COLO668 (cell line): ENCODE data around the gene KLKB1.
"Not testable (repeated sequence)": the region's sequence is repeated elsewhere in the genome, so short reads cannot be mapped to it uniquely, and the experiment has no call there.

Experiments
- DNase-seq: peaks from one replicate; lab custom pipeline; 2025; ENCODE audit not compliant: unreplicated experiment; lab: John Stamatoyannopoulos, UW

Gene KLKB1

DNA sequence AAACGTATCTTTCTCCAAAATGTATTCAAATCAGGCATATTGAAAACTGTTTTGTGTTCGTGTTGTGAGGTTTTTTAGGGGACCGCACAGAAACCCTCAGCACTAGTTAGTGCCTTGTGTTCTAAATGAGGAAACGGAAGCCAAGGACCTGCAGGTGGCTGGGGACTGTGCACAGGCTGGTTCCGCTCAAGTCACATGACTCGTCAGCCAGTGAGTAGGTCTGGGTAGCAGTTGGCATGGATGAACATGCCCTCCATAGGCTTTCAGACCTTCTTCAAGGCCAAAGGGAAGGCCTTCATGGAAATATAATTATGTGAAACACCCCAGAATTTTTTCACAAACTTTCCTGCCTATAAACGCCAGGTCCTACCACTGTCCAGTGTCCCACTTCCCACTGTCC is 37.4 kb downstream of the KLKB1 start:
- no peak for DNase-seq

DNA sequence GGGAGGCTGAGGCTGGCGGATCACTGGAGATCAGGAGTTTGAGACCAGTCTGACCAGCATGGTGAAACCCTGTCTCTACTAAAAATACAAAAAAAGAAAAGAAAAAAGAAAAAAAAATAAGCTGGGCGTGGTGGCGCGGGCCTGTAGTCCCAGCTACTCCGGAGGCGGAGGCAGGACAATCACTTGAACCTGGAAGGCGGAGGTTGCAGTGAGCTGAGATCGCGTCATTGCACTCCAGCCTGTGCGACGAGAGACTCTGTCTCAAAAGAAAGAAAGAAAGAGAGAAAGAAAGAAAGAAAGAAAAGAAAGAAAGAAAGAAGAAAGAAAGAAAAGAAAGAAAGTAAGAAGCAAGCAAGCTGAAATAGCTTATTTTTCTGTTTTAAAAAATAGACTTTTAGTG is 37.9 kb downstream of the KLKB1 start:
- DNase-seq = not testable (repeated sequence)

DNA sequence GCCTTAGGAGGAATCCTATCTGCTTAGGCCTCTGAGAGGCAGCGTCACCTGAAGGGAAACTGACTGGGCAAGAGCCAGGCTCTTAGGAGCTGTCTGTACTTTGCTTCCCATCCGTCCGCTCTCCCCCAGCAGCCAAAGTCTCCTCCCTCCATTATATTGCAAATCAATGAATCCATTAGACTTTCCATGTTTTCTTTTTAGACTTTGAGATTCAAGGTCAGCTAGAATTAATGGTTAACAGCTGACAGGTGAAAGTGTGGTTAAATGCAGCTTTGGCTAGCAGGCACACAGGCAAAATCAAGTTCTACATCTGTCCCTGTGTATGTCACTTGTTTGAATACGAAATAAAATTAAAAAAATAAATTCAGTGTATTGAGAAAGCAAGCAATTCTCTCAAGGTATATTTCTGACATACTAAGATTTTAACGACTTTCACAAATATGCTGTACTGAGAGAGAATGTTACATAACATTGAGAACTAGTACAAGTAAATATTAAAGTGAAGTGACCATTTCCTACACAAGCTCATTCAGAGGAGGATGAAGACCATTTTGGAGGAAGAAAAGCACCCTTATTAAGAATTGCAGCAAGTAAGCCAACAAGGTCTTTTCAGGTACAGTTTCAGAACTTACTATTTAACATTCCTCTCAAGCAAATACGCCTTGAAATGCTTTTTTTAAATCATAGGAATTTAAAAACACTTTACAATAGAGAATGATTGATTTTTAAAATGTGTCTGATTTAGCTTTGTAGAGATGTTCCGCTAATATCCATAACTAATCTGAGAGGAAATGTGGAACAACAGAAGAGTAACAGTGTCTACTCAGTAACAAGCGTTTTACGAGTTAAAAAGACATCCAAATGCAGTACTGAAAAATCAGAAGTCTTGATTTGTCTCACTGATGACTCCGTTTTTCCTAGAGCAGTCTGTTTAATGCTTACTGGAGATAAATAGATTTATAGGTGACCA is 38.7 kb downstream of the KLKB1 start, which contains the start of gene F11:
F11 (plus strand) TSS at position 507 of the 970 bp plus-strand sequence. CDS start 948 bp downstream, outside the sequence.
- DNase-seq = no peak

DNA sequence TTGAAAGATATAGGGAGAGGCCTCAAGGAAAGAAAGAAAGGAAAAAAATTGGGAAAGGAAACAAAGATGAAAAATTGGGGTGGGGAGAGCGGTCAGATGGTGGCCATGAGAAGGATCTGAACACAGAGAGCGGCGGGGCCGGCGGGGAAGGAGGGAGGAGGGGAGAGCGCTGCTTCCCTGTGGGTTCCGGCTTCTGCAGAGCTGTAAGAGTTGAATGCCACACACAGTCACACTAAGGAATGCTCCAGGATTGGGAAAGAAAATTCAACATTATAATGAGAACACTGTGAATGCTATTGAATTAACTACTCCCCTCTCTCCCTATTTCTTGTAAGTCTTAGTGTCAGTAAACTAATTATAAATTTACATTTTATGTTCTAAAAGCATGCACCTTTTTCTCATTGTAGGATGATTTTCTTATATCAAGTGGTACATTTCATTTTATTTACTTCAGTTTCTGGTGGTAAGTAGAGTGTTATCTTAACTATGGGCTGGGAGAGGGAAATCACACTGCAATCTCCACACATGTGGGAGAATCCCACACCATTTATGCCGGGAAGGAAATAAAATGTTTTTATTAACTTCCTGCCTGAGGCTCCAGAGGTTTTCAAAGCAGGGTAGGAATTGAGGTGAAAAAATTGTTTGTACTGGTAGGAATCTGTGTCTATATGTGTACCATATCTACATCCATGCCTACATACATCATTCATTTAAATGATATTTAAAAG is 39.6 kb downstream of the KLKB1 start:
- DNase-seq = no peak

DNA sequence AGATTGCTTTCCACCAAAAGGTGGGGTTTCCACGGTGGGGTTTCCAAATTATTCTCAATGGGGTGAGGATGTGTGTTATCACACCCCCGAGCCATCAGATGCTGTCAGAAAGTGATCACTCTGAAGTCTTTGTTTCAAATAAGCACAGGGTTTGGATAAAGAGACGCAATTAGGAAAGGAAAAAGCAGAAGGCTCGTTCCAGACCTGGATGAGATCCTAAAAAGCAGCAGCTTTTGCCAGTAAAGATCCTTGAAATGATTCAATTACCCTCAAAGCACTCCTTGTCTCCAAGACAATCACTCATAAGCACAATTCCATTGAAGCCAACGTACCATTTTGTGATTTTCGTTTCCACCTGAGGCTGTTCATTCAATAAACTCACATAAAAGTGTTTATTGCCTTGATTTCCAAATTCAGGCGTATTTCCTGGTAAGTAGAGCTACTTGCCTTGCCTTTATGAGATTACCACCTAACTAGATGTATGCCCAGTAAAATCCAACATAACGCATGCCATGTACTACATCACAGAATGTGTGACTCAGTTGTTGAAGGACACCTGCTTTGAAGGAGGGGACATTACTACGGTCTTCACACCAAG is 43.9 kb downstream of the KLKB1 start:
- DNase-seq = no peak

DNA sequence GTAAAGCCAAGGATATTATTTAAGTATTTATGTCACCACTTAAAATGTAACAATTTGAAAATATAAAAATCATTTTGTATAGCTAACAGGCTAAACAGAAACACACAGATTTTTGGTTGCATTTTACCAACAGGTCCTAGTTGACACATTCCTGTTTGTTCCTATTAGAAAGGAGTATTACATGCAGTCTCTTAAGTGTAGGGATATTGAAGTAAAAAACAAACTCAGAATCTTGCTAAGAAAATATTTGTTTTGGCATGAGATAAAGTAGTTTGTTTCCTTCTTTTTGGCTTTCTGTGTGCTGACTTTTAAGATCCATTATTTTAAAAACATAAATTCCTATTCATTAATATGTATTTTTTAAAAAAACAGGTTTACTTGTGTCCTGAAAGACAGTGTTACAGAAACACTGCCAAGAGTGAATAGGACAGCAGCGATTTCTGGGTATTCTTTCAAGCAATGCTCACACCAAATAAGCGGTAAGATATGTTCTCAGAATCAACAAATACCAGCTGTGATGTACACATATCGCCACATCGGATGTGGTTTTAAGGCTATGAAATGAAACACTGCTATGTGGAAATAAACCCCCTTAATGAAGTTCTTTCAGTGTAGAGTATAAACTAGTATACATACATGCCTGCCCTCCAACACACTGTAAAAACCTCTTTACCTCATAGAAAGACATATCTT is 45.5 kb downstream of the KLKB1 start:
- DNase-seq = no peak

DNA sequence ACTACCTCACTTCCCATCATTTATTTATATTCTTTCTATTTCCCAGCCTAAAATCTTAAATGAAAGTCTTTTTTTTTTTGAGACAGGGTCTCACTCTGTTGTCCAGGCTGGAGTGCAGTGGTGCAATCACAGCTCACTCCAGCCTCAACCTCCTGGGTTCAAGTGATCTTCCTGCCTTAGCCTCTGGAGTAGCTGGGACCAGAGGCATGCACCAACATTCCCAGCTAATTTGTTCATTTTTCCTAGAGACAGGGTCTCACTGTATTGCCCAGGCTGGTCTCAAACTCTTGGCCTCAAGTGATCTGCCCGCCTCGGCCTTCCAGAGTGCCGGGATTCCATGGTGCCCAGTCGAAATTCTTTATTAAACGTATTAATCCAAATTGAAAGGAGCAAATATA is 46.1 kb downstream of the KLKB1 start:
- not testable (repeated sequence) for DNase-seq

DNA sequence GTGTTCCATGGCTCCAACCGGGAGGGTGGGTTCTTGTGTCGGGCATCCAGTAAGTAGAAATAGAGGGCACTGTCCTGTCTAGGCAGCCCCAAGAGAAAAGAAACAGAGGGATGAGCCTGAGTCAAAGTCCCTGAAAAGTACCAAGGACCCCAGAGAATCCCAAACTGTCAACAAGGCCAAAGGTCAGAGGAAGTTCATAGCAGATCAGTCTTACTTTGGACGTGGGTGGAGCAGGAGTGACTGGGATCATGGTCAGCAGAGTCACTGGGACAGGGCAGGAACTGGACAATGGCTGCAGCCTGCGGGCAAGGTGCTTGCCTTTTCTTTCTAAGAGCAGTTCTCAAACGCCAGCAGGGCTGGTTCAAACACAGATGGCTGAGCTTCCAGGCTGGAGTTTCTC is 56.0 kb downstream of the KLKB1 start:
- no peak for DNase-seq

DNA sequence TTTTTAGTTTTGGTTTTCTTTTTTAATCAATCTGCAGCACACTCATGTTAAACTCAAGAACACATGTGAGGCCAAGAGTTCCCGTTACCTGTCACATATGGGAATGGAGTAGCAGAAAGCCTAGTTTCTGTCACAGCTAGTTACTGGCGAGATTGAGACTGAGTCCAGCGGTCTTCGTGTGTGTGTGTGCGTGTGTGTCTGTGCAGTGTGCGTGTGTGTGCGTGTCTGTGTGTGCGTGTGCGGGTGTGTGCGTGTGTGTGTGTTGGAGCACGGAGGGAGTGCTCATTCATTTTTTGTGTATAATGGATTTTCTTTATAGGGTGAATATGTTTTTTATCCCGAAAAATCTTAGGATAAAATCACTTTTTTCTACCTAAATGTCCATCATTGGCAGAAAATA is 57.8 kb downstream of the KLKB1 start:
- no peak for DNase-seq

DNA sequence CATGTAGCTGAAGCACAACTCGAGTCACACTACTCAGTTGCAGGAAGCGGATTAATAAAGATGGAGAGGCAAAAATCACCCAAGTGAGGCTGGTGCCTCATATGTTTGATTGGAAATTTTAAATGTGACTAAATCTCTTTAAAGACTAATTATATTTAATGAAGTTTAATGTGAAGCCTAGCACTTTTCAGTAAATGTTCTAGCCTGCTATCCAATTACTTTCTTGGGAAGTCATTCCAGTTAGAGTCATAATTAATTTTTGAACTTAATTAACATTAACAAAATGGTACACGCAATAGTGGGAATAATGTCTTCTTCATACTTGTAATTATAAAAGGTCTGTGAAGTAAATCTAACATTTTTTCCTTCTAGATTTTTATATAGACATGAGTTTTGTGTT is 59.3 kb downstream of the KLKB1 start:
- DNase-seq = no peak

DNA sequence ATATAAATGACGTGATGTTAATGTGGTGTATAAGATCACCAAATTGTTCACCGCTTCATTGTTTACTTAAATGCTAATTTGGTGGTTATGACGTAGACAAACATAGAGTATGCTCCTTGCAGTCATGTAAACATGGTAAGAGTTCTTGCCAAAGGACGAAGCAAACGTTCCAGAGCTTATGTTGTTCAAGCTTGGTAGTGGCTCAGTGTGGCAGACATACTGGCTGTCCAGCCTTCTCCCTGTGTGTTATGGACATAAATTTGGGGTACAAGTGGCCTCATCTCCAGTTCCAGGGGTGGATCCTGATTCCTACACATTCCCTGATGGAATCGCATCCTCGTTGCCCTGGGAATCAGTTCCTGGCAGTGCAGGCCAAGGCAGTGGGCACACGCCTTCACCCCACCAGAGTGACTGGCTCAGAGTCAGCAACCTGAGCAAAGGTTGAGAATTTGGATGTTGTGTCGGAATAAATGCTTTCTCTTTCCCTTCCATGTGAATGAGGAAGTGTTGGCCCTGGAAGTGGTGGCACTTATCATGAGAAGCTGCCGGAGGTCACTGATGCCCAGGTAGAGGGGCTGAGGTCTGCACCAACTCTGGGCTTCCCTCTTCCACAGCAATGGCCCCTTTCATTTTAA is 64.1 kb downstream of the KLKB1 start:
- DNase-seq = no peak

DNA sequence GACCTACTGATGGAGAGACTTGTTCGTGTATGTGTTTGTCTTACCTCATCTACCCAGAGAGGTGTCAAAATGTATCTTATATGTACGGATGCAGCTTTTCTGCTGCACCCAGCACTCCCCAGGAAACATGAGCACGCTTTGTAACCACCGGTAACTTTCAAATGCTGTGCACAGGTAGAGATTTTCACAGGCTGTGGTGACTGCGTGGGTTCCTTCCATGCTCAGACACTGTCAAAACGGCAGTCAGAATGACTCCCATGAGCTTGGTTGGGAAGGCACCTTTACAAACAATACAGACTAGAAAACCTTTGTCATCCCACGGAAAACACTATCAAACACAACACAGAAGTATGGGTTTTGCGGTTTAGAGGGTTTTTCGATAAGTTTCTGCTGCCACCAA is 66.9 kb downstream of the KLKB1 start:
- no peak for DNase-seq

DNA sequence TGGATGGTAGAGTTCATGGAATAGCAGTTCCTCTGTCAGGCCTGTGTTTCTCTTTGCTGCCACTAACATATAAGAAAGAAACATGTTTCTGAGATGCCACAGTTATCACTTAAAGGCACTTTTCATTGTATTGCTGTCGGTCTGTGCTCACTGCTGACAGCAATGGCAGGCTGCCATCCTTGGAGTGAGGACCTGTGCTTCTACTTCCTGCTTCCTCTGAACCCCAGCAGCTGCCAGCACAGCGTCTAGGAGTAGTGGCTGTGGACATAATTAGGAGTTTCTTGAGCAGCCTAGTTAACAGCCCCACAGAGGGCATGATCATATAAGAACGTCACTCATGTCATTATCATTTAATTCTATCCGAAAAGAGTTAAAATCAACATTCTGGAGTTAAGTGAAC is 69.2 kb downstream of the KLKB1 start:
- no peak for DNase-seq

DNA sequence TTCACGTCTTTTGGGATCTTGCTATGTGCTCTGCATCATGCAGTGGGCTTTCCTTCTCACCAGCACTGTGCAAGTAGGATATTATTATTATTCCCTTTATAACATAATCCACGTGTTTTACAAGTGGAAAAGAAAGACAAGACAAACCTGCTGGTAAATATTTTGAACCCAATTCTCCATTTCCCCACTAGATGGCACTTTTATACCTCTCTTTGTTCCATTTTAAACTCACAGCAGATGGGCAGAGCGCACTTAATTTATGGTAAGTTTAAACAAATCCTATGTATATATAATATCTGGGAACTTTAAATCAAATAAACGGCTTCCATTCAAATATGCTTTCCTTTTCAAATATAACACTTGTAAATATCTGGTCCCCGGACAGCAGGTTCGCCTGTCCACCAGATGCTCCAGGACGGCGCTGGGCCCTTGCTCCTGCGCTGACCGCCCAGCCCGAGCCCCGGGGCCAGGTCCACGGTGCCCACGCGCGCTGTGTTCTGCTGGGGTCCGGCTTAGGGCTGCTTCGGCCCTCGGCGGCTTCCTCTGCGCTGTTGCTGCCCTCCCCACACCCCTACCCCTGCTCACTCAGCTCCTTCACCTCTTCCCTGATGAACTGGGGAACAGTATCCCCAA is 69.8 kb downstream of the KLKB1 start:
- no peak for DNase-seq

DNA sequence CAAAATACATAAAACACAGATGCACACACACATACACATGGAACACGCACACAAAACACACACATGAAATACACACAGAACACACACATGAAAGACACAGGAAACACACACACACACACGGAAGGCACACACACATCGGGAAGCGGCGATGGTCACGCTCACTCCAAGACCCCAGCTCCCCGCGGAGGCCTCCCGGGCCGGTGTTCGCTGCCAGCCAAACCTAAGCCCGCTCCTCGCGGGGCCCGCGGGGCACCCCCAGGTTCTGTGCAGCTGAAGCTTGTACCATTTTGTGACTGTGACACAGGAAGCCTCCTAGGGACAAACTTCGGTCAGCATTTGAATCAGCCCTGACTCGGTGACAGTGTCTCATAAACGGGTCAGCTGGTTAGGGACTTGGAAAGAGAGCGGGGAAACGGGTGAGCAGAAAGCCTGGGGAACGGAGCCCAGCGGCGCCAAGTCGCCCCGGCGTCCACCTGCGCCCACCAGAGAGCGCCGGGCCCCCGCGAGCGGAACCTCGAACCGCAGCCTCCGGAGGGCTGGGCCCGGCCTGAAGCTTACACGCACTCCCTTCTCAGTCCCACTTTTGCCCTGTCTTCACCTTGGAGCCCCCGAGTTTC is 70.8 kb downstream of the KLKB1 start:
- DNase-seq = no peak

DNA sequence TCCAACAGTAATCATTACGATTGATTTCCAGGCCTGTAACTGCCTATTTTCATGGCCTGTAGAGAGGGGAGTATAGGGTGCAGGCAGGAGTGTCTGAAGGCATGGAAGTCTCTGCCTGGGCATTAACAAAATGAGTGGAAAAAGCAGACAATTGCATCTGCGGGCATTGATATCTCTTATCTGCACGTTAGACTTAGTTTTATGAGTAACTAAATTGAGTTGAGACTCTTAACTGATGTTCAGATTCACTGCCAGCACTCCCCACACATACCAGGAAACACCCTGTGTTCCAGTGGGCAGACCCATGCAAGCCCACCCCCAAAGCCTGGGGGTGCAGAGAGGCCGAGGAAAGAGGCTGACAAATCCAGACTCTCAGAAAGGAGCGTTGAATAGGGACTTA is 72.0 kb downstream of the KLKB1 start:
- no peak for DNase-seq

DNA sequence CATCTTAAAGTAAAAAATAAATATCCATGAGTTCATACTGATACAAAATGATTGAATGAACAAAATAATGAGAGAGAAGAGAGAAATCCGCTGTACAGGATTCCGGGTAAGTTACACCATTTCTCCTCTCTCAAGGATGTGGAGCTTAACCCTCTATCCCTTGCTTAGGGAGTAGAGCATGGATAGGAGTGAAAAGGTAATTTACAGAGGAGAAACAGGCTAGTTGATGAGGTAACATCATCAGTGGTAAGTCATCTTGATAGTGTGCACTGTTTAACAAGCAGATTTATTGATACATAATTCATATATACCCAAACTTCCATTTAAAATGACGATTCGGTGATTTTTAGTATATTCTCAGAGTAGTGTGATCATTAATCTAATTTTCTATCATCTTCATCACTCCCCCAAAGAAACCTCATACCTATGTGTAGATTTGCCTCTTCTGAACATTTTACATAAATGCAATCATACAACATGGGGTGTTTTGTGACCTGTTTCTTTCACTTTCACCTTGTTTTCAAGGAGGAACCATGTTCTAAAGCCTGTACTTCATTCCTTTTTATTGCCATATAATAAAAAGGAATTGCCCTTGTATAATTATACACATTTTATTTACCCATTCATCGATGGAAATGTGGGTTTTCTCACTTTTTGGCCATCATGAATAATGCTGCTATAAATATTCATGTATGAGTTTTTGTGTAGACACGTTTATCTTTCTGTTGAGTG is 73.5 kb downstream of the KLKB1 start:
- no peak for DNase-seq

DNA sequence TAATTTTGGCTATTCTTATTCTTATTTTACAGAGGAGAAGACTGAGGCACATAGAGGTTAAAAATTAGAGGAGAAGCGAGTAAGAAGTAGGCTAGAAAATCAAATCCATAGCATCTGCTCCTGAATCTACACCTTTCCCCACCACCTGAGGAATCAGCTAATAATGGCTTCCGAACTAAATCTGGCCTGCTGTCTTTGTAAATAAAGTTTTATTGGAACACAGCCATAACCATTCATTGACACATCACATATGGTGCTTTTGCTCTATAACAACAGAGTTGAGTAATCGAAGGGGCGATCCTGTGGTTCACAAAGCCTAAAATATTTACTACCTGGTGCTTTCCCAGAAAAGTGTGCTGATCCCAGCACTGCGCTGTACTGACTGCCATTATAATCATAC is 76.9 kb downstream of the KLKB1 start:
- DNase-seq = no peak

DNA sequence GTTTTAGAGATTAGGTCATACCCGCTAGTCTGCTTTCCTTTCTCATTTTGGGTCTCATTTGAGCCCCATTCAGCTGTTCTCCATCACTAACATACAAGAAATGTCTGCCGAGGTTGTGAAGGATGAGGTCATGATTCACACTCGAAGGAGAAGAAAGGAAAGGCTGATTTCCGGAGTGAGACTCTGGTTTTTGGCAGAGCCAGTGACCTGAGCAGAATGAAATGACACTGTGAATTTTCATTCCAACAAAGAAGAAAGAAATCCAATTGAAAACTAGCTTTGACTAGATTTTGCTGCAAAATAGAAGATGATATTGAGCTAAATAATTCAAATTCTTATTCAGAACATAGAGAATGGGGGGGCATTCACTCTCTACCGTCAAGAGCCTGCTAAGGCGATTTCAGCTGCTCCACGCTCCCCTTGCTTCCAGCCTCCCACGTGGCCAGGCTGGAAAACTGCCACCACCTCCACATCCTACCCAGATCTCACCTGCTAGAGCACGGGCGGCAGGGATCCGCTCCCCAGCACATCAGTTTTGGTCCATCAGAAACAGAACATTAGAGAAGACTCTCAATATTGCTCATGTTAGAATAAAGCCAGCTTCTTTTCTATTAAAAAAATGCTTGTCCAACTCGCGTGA is 77.7 kb downstream of the KLKB1 start:
- no peak for DNase-seq
